22Rv1 (cell line): ENCODE data around the gene TYRO3.

ENCODE experiments used
- CTCF ChIP-seq: fragments of 450-650 bp; IDR thresholded peaks from 2 replicates; pipeline ENCODE4 v1.5.1; 2017; ENCODE audit warnings: mild to moderate bottlenecking
- ZFX ChIP-seq: fragments of 450-650 bp; IDR thresholded peaks from 2 replicates; pipeline ENCODE4 v1.6.1; 2017; ENCODE audit warnings: antibody characterized with exemption, borderline replicate concordance

DNA sequence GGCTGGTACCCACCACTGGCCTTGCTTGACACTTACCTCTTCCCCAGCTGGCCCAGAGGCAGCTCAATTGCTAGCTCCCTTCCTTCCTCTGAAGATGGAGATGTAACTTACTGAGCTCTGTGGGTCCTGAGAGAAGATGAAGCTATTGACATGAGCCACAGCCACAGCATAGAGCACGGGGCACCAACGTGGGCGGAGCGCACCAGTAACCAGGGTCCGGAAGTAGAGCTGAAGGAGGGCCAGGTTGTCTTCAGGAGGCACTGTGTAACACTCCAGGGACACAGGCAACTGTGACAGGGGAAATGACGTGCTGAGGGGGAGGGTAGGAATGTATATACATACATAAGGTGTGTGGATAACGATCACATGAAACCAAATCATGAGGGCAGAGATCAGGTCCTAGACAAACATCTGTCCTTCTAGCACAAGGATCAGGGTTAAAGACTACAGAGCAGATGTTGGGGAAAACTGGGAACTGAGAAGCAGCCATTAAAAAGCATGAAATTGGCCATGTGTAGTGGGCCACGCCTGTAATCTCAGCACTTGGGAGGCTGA is 41.0 kb upstream of the TYRO3 start:
- TF ChIP-seq CTCF (no peak), ZFX (no peak)
